ENCODE measurements around the gene EPB41L2. TPM values are rescaled to one million over a fixed set of nuclear protein-coding genes. Genes with fewer than 3 reads are reported as not detected.
"Not testable (repeated sequence)": the region's sequence is repeated elsewhere in the genome, so short reads cannot be mapped to it uniquely, and the experiment has no call there.

EPB41L2 gene
- total RNA-seq, 1 donor from 2014 or later: 91.8 TPM

DNA sequence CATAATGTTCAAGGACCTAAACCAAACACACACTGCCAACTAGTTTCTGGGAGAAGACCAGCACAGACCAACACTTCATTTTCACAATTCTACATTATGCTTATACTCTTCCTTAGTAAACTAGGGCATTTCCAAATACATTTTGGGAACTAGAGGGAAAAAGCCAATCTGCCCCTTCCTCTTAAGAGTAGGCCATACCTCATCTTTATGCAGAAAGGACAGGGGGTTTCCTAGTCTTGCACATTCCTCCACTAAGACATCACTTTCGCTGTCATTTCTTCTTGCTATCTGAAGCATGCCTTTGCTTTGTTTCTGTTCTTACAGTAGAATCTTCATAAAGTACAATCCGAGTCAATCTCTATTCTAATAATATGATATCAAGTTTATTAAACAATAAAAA is 130.1 kb downstream of the EPB41L2 start:
- intact Hi-C loops (cut with micrococcal nuclease): no loop called here
- ATAC-seq (no peak), DNase-seq (no peak)

DNA sequence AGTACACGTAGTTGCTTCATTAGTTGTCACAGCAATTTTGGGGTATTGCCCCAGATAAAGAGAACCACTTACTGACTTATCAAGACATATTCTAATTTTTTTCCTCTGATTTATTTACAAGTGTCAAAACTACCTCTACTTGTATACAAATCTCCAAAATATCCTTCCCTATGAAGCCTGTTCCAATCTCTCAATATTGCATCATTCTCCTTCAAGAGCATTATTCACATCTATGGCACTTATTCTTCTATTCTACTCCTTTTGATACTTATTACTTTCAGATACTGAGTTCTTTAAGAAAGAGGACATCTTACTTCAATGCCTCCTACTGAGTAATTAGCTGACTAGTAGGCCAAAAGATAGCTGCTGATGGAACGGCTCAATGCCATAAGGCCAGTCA is 130.6 kb downstream of the EPB41L2 start:
- intact Hi-C loops (cut with micrococcal nuclease): no loop called here
- ATAC-seq: no peak

DNA sequence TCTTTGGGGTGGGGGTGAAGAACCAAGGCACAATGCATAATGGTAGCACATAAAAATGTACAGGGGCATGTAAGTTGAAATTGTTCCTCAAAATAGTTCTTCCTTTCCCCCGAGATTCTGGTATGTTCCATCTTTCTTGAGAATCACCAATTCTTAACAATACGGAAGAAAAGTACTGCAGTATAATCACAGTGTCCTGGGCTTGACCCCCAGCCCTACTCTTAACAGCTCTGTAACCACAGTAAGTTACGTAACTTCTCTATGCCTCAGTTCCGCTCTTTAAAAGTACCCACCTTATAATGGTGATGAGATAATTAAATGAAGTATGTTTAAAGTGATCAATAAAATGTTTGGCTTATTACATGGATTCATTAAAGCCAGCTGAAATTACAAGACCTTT is 131.4 kb downstream of the EPB41L2 start:
- intact Hi-C loops (cut with micrococcal nuclease): no loop called here
- ATAC-seq: no peak
- DNase-seq: no peak

More for the DNA sequence above, 130.6 kb downstream of the EPB41L2 start:
- no peak for DNase-seq

DNA sequence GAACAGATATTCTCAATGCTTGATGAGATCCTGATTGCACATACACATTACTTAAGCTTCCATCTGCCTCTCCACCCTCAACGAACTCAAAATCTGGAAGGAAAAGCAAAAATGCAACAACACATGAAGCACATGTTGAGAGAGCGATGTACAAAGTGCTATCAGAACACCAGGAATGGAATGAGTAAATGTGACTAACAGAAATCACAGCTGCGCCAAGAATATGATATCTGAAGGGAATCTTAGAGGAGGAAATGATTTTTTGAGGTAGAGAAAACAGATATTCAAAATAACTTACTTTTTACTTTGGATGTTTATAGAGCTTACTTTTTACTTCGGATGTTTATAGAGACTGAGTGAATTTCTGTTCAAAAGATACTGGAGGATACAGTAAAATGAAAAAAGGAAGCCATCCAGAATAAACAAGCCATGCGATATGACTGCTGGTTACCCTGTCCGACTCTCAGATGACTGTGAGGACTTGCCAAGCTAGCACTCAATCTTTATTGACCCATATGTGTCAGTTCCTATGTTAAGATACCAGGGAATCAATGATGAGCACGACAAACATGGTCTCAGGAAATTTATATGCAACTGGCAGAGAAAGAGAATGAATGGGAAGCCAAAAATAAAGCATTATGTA is 133.9 kb downstream of the EPB41L2 start:
- peak; percentile 66 for ATAC-seq
- no peak for DNase-seq
- intact Hi-C loops (cut with micrococcal nuclease): no loop called here

DNA sequence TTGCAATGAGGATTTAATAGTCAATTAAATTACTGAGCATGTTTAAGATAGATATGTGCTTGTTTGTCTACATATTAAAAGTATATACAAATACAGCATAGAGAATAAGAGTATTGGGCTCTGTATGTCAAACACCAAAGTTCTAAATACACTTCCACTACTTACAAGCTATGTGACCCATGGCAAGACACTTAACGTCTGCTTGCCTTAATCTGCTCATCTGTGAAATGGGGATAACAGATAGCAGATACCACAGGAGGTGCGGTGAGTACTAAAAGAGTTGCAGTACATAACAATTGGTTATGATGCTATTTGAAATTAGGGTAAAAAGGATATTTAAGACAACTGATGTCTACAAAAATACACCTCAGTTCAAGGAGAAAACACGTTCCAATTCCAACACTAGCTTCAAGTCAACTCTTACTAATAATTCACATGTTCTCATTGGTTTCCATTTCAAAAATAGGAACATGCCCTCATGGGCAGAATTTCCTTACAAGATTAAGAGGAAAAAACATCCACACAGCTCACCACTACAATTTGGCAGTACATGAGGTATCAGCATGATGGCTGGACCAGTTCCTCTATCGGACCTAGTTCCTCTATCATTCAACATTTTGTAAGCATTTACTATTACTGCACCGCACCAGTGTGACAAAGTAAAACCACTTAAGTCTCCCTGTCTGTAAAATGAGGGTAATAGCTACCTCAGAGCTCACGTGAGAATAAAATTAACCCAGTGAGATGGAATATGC is 134.7 kb downstream of the EPB41L2 start:
- ATAC-seq (peak; percentile 66), DNase-seq (no peak)
- intact Hi-C loops (cut with micrococcal nuclease): no loop called here

DNA sequence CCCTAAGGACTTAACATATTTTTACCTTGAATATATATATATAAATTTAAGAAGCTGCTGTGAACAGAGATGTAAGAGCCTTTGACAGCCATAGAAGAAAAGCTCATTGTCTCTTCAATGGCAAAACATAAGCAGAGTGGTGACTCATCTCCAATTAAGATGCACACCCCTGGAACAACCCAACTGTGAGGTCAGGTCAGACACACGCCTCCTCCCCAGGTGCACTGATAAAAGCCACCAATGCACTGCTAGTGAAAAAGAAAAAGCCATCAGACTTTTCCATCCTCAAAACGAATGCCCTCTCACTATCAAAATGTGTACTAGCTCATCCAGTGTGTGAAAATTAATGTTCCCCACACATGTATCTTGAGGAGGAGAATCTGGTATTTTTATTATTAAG is 135.7 kb downstream of the EPB41L2 start:
- intact Hi-C loops (cut with micrococcal nuclease): no loop called here
- ATAC-seq (no peak), DNase-seq (no peak)

DNA sequence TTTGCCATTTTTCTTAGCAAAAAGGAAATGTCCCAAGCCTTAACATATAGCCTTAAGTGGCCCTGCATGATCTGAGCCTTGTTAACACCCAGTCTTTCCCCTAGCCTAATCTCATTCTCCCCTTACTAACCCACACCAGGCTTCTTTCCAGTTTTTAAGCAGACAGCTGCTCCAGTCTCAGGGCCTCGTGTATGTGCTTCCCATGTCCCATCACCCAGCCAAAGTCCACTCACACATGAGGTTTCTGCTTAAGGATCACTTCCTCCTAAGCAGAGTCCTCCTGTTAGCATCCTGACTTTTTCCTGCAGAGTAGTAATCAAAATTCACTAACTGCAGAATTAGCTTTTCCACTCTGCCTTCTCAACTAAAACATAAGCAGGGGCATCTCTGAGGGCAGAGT is 139.7 kb downstream of the EPB41L2 start:
- intact Hi-C loops (cut with micrococcal nuclease): no loop called here
- no peak for DNase-seq
- ATAC-seq: no peak

DNA sequence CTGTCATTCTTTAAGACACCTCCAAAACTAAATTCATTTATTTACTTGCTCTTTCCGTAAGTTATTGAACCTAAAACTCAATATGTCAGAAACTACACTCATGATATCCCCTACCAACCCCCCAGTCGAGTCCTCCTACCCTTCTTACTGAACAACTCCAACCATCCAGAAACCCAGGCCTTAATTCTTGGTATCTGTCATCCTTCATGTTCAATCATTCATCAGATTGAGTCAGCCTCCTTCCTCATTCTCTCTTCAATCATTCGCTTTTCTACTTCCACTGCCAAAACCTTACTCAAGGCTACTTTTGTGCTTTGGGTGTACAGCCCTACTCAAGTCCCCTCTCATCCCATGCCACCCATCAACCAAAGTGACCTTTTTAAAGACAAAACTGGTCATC is 140.1 kb downstream of the EPB41L2 start:
- ATAC-seq: no peak
- intact Hi-C loops (cut with micrococcal nuclease): no loop called here
- no peak for DNase-seq

DNA sequence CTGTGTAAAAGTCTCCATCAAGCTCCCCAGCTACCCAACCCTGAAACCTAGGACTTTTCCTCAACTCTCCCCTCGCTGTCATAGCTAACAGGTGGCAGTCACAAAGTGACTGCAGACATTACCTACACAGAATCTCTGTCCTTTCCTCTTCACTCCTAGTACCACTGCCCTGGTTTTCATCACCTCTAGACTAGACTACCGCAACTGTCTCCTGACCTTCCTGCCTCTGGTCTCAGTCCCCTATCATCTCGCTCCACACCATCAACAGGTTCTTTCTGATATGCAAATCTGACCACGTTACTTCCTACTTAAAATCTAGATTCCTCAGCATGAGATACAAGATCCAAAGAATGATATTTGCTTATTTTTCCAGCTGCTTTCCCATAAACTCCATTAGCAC is 142.1 kb downstream of the EPB41L2 start:
- ATAC-seq: no peak
- intact Hi-C loops (cut with micrococcal nuclease): no loop called here

DNA sequence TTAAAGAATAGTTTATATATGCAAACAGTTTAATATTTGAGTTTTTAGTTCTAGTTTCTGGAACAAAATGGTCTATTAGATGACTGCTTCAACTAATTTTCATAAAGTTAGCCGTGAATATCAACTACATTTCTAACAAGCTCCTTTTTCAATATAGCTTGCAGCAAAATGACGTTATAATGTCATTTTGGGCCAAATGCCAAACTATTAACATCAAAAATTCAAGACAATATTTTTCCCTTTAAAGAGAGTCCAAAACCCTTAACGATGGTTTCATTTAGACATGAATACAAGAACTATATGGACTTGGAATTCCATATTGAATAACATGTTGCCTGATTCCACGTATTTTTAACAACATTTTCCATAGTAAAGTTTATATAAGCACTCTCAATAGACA is 144.9 kb downstream of the EPB41L2 start:
- no peak for ATAC-seq
- intact Hi-C loops (cut with micrococcal nuclease): no loop called here
- DNase-seq: no peak

More for the DNA sequence above, 142.1 kb downstream of the EPB41L2 start:
- no peak for DNase-seq

DNA sequence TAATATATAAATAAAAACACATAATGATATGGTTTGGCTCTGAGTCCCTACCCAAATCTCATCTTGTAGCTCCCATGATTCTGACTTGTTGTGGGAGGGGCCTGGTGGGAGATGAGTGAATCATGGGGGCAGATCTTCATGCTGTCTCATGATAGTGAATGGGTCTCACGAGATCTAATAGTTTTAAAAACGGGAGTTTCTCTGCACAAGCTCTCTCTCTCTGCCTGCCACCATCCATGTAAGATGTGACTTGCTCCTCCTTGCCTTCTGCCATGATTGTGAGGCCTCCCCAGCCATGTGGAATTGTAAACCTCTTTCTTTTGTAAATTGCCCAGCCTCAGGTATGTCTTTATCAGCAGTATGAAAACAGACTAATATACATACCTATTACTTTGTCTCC is 147.4 kb downstream of the EPB41L2 start:
- intact Hi-C loops (cut with micrococcal nuclease); ATAC-seq; DNase-seq: not testable (repeated sequence)

DNA sequence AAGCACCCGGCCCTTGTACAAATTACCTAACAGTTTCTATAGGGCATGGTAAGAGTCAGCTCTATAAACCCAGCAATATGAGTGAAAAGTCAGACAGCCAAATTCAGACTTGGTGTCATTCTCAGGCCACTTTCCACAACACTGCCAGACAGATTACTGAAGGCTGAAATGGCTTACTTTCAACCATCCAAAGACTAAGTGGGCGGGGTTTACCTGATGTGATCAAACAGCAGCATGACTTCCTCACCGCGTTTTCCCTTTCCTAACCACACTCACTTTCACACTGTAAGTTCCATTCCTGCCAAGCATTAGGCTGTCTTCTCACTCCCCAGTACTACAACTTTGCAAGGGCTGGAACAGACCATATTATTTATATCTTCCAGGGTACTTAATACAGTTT is 149.9 kb downstream of the EPB41L2 start:
- intact Hi-C loops (cut with micrococcal nuclease): no loop called here
- ATAC-seq (no peak), DNase-seq (no peak)

DNA sequence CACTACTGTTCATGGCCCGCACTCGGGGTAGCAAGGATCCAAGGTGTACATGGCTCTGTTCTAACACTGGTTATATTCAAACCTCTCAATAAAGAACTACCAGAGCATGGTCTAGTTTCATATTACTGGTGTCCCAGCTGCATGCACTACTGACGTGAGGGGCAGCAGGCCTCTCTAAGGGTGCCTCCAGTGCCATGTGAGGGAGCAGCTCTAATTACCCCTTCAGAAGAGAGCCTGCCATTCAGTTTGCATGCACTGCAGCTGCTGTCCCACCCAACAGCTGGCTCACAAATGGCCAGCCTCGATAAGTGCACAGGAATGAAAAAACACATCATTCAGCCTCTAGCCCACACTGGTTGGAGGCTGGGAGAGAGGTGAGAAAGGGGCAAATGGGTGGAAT is 150.6 kb downstream of the EPB41L2 start:
- DNase-seq (no peak), ATAC-seq (no peak)
- intact Hi-C loops (cut with micrococcal nuclease): no loop called here

DNA sequence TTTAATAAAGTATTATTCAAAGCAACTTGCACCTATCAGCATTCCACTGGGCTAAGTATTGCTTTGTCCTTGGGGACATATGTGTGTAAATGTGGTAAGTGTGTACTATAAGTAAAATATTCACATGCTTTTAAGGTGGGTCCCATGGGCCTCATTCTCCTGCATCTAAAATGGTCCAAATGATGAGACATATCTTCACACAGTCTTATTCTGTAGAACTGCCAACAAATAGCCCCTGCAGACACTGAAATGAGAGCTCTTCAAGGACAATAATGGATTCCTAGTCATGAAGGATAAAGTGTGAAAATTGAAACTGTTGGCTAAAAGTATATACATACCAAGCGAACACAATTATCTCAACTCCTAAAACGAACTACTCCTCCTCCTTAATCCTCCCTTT is 154.1 kb downstream of the EPB41L2 start:
- intact Hi-C loops (cut with micrococcal nuclease): no loop called here
- no peak for DNase-seq
- no peak for ATAC-seq

DNA sequence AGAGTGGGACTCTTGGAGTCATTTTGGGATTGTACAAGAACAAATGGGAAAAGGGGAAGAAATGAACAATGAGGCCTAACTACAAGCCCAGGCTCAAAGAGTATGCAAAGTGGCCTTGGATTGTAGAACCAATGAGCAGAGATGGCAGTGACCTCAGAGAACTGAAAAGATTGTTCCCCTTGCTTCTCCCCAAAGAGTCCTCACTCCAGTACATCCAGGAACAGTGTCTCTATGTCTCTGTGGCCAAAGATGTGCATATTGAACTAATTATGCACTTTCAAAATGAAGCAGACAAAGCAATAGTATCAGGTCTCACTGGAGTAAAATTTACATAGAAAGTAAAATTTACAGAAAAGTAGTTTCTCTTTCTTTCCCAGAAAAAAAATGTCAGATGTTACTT is 154.9 kb downstream of the EPB41L2 start:
- no peak for ATAC-seq
- DNase-seq: no peak
- intact Hi-C loops (cut with micrococcal nuclease): no loop called here

DNA sequence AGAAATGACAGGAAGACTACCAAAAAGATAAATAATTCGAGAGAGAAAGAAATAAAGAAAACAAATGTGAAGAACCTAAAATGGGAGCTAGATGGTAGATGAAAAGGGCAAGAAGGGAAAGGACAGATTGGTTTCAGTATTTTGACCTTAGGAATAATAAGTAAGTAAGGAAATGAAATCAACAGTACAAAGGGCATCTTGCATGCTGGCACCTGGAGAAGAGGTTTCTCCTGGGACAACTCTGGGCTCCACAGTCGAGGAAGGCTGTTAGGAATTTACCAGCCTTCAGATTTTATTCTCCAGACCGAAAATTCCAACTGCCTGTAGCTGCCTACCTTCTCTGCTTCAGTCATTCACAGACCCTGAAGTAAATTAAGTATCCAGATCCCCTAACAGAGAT is 155.4 kb downstream of the EPB41L2 start:
- ATAC-seq (no peak), DNase-seq (no peak)
- intact Hi-C loops (cut with micrococcal nuclease): no loop called here

DNA sequence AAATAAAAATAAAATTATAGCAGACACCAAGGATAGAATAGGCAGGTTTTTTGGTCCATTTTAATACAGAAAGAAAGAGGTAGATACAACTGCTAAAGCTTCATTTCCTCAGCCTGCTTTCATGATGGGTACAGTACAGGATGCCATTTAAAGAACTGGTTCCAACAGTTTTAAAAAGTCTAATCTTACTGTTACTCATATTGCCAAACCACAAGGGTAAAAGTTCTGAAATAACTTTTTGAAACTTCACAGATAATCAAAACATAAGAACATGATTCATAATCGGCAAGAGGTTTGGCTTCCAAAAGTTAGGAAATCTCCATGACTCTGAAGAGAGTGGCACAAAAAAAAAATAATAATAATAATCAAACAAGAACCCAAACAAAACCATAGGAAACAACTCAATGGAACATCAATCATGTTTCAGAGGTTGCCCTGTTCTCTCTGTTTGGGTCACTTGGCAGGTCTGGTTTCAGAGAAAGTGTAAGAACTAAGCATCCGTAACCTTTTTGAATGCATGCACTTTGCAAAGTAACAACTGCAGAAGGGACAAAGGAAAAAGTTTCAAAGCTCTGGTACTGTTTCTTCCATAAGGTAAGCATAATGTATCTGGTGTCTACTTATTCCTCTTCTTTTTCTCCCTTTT is 156.2 kb downstream of the EPB41L2 start:
- DNase-seq: no peak
- intact Hi-C loops (cut with micrococcal nuclease): no loop called here
- no peak for ATAC-seq

DNA sequence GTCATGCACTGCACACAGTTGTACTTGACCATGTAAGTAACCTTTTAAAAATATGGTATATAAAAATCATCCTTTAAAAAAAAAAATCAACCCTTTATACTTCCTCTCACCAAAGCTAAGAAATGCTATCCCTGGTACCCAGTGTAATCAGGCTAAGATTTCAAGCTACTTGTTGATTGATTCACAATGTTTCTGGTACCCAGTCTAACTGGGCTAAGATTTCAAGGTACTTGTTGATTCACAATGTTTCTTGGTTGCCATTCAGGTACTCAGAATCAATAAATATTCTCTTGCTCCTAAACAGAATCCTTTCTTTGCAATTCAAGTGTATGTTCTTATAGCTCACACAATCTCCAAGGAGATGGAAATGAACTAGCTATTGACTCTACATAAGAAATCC is 159.4 kb downstream of the EPB41L2 start:
- DNase-seq: no peak
- intact Hi-C loops (cut with micrococcal nuclease): no loop called here
- ATAC-seq: no peak

DNA sequence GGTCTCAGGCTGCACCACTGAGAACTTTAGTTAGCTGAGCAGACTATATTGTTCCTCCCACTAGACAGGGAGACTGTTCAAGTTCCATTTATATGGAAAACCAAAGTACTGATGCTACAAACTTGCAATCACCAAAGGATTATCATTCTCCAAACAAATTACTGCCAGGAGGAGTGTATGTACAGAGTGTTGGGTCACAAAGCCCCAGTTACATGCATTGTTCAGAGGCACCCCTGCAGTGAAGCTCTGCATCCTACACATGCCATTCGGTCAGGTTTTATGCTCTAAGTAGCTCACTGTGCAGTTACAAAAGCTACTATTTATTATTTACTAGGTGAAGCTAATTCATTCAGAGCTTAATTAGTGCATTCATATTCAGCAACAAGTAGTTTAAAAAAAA is 160.0 kb downstream of the EPB41L2 start:
- intact Hi-C loops (cut with micrococcal nuclease): no loop called here
- no peak for DNase-seq
- no peak for ATAC-seq

DNA sequence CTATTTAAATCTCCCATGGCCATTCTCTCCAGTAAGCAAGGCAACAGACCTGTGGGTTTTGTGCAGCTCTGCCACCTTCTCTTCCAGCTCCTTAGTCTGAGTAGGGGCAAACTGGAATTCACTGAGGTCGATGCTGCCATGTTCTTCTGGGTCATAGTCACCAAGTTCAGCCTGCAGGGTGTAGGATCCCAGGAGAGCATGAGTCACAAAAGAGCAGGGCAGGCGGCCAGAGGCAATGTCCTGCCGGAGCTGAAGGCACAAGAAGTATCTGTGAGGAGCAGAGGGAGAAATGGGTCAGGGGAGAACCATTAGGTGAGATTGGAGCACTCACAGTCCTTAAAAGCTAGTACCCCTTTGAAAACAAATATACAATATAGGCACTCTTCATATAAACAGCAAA is 162.1 kb downstream of the EPB41L2 start:
- peak; percentile 66 for DNase-seq
- intact Hi-C loops (cut with micrococcal nuclease): no loop called here
- ATAC-seq: peak; percentile 63

DNA sequence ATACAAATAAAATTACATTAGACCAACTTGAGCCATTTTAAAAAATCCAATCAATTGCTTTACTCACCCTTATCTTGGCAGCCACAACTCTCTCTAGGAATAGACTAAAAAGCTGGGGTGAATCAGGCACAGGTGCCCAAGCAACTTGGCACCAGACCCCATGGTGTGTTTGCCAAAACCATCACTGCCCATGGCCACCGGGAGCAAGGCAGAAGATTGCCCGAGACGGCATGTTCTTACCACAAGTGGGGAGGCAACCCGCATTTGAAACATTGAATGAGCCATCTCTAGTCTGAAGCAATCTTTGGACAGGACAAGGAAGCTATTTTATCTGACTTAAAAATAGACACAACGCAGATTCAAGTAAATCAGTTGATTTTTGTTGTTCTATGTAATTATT is 166.8 kb downstream of the EPB41L2 start:
- intact Hi-C loops (cut with micrococcal nuclease): no loop called here
- DNase-seq: no peak
- no peak for ATAC-seq
